Left kidney (tissue), 2 donors: ENCODE data around the gene AIPL1. TPM values are rescaled to one million over a fixed set of nuclear protein-coding genes. Genes with fewer than 3 reads are reported as not detected.

Experiments
- DNase-seq: peaks from one replicate; pipeline ENCODE4 v3.0.0-alpha.2; 2013
- polyA plus RNA-seq: library from polyadenylated mRNA; unstranded; fragments of 120-200 nt; gene quantifications from one replicate; pipeline ENCODE4 v1.2.1, GENCODE V29; 2013; ENCODE audit not compliant: insufficient read length

The AIPL1 gene
- polyA plus RNA-seq, 1 donor = 0.07 TPM

DNA sequence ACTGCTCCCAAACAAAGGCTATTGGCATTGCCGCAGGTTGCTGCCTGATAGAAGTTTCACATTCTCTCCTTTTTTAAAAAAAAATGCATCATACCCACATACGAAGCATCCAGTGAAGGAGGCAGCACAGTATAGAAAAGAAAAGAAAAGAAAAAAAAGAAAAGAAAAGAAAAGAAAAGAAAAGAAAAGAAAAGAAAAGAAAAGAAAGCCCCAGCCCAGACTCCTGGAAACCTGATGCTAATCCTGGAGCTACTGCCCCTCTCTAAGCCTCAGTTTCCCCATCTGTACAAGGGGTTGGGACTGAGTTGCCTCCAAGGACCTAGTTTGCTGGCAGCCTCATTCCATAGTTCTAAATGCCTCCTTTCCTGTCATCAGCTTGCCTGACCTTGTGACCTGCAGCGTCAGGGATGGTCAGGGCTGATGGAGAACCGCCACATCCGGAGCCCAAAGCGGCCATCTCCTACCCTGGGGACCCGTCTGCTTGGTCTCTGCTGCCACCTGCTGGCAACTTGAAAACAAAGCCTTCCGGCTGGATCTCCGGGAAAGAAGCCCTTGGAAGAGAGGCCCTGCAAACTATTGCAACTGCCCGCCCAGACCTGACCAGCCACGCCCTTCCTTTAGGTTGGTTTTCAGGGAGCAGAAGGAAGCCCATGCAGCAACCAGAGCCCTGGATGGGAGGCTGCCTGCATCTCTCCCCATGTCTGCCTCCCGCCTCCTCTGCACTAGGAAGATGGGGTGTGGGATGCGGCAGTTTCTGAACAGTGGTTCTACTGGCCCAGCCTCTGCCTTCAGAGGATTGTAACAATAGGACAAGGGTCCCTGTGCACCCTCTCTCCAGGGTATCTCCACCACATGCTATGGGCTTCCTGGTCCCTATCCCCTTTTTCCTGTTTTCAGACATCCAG lies 13.0 kb downstream of the AIPL1 start:
- DNase-seq = peak; percentile 75

DNA sequence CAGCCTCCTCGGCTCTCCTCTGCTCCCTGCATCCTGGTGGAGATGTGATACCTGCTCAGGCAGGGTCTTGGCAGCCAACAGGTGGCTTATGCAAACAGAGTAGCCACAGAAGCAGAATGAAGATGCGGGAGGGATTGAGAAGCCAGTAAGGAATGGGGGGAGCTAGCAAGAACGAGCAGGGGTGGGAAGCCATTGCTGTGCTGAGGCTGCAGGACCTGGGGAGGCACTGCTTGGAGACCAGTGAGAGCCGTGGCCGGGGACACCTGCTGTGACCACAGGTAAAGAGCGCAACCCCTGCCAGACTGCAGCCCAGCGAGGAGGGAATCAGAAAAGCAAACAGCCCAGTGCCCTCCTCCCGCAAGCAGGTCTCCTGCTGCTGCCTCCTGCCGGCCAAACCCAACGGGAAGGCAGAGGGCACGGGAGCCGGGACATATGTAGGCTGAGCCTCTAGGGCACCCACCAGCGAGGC lies 14.7 kb downstream of the AIPL1 start:
- no peak for DNase-seq

DNA sequence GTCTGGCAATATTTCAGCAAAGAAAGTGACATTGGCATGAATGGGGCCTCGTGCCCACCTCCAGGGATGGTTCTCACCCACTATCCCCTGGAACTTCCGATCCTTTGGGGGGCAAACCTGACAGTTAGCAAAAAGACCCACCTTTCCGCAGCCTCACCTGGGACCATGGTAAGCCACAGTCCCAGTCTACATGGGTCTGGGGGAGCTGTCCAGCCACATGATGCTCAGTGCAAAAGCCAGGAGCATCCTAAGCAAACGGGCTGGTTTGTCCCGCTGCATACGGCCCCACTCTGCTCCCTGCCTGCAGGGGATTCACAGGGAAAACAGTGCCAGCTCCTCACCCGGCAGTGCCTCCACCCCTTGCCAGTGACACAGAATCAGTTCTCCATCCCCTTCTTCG lies 19.3 kb downstream of the AIPL1 start:
- DNase-seq = no peak

DNA sequence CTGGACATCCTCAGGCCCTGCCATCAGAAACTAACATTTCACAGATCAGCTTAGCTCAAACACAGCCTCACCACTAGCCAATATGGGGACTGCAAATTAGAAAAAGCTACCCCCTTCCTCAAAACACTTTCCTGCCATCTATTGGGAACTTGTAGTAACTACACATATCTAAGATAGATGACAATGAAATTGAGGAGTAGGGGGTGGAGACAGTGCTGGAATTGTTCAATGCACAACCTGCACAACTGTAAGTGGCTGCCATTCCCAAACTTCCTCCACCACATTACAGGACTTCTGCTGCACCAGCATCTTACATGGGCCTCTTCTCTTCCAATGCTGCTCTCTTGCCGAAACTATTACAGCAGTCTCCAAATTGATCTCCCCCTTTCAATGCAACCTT lies 21.9 kb downstream of the AIPL1 start:
- DNase-seq = peak; percentile 17

DNA sequence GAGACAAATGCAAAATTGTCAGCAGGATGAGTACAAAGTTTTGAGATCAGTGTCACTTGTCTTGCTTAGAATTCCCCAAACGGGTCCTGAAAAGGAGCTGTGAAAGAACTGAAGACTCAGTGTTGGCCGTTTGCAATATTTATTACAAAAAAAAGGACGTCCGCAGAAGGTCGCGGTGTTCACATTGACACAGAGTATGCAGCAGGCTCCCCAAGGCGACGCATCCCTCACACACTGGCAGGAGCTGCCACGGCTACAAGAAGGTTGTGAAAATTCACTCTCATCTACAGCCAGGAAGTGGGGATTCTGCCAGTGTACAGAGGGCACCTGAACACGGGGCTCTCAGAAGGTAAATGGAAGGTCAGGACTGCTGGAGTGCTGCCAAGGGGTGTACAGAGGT lies 26.2 kb downstream of the AIPL1 start:
- DNase-seq = no peak

DNA sequence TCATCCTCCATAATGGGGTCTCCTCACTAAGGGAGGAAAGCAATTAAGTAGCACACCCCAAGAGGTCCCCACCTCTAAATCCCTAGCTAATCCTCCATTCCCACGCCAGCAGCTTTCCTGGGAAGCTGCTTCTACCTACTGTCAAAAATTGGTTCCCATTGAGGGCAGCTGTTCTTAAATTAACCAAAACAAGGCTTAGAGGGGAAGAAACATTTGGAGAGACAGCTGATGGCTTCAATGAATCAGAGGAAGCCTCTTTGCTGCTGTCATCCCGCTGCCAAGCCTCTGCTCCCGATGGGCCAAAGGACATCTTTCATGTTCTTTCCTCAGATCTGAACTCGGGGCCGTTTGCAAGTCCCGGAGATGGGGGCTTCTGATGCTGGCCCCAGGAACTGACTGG lies 26.6 kb downstream of the AIPL1 start:
- DNase-seq = no peak

DNA sequence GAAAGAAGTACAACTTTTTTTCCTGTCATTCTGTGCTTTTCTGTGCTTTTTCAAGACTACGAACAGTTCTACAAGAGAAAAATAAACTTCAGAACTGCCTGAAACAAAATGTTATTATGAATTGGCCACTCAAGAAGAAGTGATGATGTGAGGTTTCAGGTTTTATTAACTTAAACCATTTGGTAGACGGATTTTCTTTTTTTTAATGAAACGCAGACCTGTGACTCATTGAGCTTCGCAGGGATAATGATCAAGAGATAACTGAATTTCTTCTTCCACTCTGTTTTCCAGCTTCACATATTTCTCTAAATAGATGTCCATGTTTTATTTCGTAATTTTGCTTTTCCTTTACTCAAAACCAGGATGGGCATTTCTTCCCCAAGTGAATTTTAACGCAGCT lies 32.7 kb downstream of the AIPL1 start:
- no peak for DNase-seq

DNA sequence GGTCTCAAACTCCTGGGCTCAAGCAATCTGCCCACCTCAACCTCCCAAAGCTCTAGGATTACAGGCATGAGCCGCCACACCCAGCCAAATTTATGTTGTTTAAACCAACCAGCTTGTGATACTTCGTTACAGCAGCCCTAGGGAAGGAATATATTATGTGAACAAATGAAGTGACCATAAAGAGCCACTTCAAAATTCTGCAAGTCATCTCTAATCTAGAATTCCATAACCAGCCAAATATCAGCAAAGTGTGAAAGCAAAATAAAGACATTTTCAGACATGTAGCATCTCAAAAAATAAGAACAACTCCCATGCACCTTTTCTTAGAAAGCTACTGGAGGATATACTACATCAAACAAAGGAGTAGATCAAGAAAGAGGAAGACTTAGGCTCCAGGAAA lies 36.0 kb downstream of the AIPL1 start:
- no peak for DNase-seq

DNA sequence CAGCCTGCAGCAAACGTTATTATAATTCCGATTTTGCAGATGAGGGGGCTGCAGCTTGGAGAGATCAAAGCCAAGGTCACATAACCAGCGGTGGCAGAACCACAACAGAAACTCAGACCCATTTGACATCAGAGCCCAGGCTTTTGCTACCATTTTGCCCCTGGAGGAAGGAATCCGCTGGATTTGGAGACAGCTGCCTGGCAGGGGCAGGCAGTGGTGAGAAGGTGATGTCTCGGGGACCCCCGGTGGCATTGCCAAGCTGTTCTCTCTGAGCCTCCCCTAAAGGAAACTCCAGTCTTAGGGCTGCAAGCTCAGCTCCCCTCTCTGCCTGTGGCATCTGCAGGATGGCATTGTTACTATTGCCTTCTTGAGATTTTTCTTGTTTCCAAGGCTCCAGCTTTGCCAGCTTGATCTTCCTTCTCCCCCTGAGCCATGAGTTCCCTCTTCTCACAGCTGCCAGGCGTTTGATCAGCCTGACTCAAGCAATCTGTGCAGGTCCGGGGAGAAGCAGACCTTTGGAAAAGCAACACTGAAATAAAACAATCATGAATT lies 40.8 kb downstream of the AIPL1 start:
- DNase-seq = no peak

DNA sequence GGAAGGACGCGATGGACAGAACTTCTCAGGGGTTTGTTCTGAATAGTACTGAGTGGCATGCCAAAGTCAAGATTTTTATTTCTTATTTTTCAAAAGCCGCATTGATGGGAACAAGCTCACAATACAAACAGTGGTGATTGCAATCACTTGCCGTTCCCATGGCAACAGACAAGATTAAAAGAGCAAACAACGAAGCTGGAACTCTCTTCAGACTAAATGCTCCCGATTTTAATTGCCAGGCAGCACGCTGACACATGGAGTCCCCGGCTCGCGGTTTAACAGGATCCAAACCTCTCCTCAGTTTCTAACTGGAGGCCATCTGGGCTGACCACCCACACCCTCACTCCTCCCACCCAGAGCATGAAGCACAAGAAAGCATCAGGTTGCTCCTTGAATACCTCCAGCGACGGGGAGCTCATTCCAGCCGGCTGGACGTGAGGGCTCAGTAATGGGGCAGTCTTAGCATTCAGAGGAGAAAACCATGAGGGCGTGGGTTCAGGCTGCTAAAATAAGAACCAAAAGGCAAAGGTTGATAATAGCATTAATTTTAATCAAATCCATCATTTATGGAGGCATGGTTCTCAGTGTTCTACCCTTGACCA lies 41.5 kb downstream of the AIPL1 start:
- DNase-seq = no peak

DNA sequence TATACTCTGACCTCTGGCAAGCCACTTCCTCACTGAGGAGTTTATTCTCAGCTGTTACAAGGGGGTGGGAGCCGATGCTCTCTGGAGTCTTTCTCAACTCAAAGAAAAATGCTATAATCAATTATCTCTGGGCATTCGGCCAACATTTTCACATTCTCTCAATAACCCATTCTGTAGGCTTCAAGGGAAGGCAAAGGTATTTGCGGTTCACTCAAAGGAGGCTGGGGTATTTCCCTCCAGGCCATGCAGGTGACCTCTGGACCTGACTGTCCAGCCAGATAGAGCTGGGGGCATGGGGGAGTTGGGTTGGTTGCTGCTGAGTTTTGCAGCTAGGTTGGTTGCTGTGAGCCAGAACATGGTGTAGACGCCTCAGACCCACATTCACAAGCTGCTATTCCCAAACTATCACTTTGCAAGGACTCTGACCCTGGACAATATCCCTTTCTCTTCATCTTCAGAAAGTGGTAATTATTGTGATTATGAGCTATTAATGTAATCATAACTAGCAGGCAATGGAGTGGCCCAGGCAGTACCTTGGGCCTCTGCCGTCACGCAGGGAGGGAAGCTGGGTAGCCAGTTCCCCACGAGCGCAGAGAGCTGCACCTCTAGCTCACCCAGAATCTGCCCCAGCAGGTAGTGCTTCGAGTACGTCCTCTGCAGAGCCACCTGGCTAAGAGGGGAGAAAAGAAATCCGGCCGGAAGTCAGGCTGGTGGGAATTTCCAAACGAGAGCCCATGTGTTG lies 42.1 kb downstream of the AIPL1 start:
- no peak for DNase-seq

DNA sequence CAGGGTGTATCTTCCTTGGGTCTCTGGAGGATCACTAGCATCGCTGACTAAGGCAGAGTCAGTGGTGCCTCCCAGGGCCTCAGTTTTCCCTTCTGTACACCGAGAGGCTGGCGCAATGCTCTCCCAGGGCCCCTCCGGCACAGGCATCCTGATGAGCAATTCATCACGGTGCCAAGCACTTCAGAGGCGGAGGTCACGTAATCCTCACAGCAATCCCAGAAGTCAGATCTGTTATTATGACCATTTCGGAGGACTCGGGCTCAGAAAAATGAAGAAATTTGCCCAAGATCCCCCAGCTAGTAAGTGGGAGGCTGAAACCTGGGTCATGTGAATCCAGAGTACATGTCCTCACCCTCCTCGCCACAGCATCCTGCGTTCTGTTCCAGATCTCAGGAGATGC lies 46.5 kb downstream of the AIPL1 start:
- DNase-seq = no peak

DNA sequence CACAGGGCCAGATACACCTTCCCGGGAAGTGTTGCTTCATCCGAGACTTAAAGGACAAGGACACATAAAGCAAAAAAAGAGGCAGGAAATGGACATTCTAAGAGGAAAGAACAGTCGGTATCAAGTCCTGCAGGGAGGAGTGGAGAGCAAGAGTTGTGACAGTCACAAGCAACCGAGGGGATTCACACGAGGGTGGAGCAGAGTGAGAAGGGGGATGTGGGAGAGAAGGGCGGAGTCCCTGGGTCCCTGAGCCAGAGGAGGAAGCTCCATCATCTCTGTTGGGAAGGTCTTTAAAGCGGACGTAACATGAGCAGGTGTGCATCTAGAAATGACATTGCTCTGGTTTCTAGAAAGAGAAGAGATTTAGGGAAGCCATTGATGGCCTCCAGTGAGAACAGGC lies 47.1 kb downstream of the AIPL1 start:
- no peak for DNase-seq

DNA sequence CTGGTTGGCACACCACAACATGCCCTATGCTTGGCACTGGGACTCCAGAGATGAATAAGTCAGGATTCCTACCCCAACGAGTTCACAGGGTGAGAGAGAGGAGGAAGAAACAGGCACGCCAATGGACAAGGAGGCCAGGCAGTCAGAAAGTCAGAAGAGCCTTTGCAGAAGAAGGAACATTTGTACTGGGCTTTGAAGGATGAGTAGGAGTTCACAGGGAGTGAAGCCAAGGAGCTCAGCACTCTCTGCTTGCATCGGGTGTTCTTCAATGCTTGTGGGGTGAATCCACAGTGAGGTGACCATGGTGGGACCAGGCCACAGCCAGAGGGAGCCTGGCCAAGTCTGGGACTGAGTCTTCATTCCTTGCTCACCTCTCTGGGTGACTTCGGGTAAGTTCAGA lies 47.5 kb downstream of the AIPL1 start:
- no peak for DNase-seq

DNA sequence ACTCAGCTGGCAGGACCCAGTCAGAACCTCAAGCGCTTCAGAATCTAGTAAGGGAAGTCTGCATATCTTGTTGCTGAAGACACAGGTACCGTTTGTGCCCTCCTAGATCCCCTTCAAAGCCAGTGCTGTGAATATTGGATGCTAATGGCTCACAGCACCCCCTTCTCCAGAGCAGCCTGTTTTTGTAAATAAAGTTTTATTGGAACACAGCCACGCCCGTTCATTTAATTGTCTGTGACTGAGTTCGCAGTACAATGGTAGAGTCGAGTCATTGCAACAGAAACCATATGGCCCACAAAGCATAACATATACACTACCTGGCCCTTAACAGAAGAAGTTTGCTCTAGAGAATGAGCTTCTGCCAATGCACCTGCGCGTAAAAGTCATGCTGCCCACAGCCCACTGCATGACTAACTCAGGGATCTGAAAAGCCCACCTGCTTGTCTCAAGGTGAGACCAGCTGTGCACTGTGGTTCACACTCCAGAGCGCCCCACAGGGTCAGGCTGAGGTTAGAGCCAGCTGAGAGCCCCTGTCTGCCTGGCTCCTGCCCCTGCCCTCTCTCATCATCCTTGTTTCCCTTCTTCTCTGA lies 48.8 kb downstream of the AIPL1 start:
- DNase-seq = no peak

DNA sequence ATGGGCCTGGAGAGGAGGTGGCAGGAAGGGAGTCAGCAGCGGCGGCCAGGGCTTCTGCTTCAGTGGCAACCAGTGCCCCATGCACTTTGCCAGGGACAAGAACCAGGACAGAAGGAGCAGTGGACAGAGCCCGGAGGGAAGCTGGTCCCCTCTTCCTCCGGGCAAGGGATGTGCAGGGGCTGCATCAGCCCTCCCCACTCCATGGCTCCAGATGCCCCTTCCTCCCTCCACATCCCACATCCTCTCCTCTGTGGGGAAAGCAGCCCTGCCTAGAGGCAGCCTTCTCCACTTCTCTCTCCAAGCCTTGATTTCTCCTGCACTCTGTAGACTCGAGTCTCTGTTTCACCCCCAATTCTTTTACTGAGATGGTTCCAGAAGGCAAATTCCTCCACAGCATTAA lies 50.4 kb downstream of the AIPL1 start:
- DNase-seq = no peak

DNA sequence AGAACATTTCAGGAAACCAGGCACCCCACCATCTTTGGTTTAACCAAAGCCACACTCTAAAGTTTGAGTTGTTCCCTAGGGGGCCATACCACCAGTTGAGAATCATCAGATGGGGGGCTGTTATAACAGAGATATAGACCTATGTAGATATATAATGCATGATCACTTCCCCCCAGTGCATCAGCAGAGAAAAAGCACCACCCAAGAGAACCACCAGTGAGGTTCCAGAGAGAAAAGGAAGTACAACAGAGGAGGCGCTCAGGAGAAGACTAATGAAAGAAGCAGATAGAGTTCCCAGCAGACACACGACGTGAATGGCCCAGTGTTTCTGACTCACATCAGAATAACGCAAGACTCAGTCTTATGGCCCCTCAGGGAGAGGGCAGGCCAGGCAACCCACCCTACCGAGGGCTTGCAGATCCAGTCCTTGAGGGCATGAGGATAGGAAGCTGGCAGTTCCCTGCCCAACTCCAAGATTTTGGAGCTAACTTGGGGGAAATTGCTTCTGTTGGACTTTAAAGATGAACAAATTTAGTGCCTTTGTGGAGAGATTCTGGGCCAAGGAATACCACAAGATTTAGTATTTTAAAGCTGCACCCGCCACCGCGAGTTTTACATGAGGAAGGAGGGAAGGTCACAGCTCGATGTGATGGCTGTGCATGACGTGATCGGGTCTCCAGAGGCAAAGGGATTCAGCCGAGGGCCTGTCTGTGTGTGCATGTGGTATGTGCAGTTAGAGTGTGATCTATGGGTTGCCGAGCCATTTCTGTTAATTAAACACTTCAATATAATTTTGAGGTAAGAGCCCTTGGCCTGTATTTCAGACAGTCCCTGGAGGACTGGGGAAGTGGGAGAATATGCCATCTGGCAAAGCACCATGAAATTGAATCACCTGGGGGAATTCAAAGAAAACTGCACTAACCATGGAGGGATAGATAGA lies 53.1 kb downstream of the AIPL1 start:
- no peak for DNase-seq

DNA sequence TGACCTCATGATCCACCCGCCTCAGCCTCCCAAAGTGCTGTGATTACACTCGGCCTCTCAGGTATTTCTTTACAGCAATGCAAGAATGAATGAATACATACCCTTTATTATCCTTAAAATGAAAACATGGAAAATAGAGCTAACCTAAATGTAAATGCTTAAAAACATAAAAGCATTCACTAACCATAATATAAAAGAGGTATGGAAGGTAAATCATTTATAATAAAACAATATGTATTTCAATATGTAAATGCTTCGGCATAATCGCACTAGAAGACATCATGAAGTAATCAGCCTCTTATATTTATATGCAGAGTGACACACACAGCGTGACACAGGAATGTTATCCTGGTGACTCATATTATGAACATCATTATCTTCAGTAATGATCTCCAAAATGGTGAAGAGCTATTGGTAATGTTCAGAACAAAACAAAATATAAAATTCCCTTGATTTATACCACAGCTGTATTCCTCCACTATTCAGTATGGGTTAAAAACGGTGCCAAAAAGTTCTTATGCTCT lies 53.9 kb downstream of the AIPL1 start:
- no peak for DNase-seq

DNA sequence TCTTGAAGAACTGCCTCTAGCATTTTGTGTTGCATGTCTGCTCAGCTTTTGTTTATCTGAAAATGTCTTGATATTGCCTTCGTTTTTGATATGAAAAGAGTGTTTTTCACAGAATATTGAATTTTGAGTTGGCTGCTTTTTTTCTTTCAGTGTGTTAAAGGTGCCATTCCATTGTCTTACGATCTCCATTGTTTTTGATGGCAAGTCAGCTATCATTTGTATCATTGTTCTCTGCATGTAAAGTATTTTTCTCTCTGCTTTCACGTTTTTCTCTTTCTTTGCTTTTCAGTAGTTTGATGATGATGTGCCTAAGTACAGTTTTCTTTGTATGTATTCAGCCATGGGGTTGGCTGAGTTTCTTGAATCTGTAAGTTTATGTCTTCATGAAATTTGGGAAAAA lies 57.0 kb downstream of the AIPL1 start:
- DNase-seq = no peak

DNA sequence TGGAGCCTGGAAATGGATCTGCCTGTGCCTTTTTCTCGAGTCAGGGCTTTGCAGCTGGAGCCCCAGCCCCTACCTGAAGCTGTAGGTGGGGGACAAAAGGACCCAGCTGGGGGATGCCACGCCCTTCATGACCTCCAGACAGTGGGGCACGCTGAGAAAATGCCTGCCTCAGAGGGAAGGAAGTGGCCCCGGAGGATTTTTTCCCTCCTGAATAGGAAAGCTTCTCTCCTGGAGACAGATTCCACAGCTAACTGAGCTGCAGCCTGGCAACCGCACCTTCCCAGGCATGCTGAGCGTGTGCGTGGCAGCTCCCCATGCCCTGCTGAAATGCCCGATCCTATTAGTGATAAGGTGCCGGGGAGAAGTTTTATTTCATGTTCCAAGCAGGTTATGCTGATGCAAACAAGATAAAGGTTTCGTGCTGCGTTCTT lies 58.0 kb downstream of the AIPL1 start:
- DNase-seq = no peak
